NT2/D1 (cell line): ENCODE data around the gene SGPP1.
"Not testable (repeated sequence)": the region's sequence is repeated elsewhere in the genome, so short reads cannot be mapped to it uniquely, and the experiment has no call there.

Source experiments
- DNase-seq: peaks from one replicate; pipeline ENCODE4 v3.0.0-alpha.2; 2011; ENCODE audit warnings: low read depth, low spot score
- H3K27me3 ChIP-seq: 2 replicates; pipeline ENCODE4 v1.6.0; 2011; ENCODE audit warnings: mild to moderate bottlenecking; ENCODE audit not compliant: insufficient read length, insufficient read depth
- H3K36me3 ChIP-seq: 2 replicates; pipeline ENCODE4 v1.6.1; 2011; ENCODE audit warnings: mild to moderate bottlenecking, low read length, mixed read lengths; ENCODE audit not compliant: insufficient read depth, insufficient read length
- H3K4me1 ChIP-seq: 2 replicates; pipeline ENCODE4 v1.5.1; 2011; ENCODE audit not compliant: insufficient read depth, insufficient read length
- H3K4me3 ChIP-seq: 2 replicates; pipeline ENCODE4 v1.5.1; 2011; ENCODE audit warnings: low read depth; ENCODE audit not compliant: insufficient read length
- H3K9ac ChIP-seq: 2 replicates; pipeline ENCODE4 v1.6.0; 2011; ENCODE audit warnings: low read depth; ENCODE audit not compliant: insufficient read length
- H3K9me3 ChIP-seq: 2 replicates; pipeline ENCODE4 v1.5.1; 2011; ENCODE audit warnings: mild to moderate bottlenecking, low read length; ENCODE audit not compliant: insufficient read depth
- SUZ12 ChIP-seq: IDR thresholded peaks from 2 replicates; pipeline ENCODE4 v1.6.1; 2011; ENCODE audit not compliant: insufficient read length, insufficient read depth; ENCODE audit errors: extremely low read depth
- YY1 ChIP-seq: IDR thresholded peaks from 2 replicates; pipeline ENCODE4 v1.6.1; 2011; ENCODE audit not compliant: insufficient read length, insufficient read depth
- ZNF274 ChIP-seq: IDR thresholded peaks from 2 replicates; pipeline ENCODE4 v1.6.1; 2011; ENCODE audit warnings: mild to moderate bottlenecking, low read depth, low read length

SGPP1 gene

GRCh38 chr14:63707216-63707615 lies 20.6 kb downstream of the SGPP1 start:
- DNase-seq, result no peak
- no peak overlapping the region for H3K9ac ChIP-seq
- no peaks in the 10 kb centered on the region for H3K27me3 ChIP-seq
- H3K4me1 ChIP-seq, result no peaks in the 10 kb centered on the region
- no peak overlapping the region for H3K4me3 ChIP-seq
- TF ChIP-seq YY1 (no peak), ZNF274 (no peak)
- no peaks in the 10 kb centered on the region for H3K9me3 ChIP-seq
- H3K36me3 ChIP-seq, result no peaks in the 10 kb centered on the region

GRCh38 chr14:63705561-63706070 lies 22.2 kb downstream of the SGPP1 start:
- Histone ChIP-seq H3K4me1 (no peaks in the 10 kb centered on the region), H3K9me3 (no peaks in the 10 kb centered on the region), H3K4me3 (no peak overlapping the region), H3K27me3 (no peaks in the 10 kb centered on the region), H3K36me3 (no peaks in the 10 kb centered on the region), H3K9ac (no peak overlapping the region)
- TF ChIP-seq SUZ12 (no peak), ZNF274 (no peak), YY1 (no peak)
- no peak for DNase-seq

GRCh38 chr14:63702530-63702929 lies 25.3 kb downstream of the SGPP1 start:
- not testable (repeated sequence) for H3K9me3 ChIP-seq, H3K36me3 ChIP-seq, H3K4me1 ChIP-seq, H3K4me3 ChIP-seq, H3K27me3 ChIP-seq, H3K9ac ChIP-seq, DNase-seq

- no peak overlapping the region for H3K9ac ChIP-seq
- TF ChIP-seq SUZ12 (no peak), ZNF274 (no peak), YY1 (no peak)
- no peaks in the 10 kb centered on the region for H3K36me3 ChIP-seq
- H3K4me3 ChIP-seq, result no peak overlapping the region
- no peak for DNase-seq
- no peaks in the 10 kb centered on the region for H3K4me1 ChIP-seq
- no peaks in the 10 kb centered on the region for H3K9me3 ChIP-seq
- no peaks in the 10 kb centered on the region for H3K27me3 ChIP-seq
Measured at GRCh38 chr14:63701606-63702299, 26.1 kb downstream of the SGPP1 start.

GRCh38 chr14:63692310-63693020 lies 35.4 kb downstream of the SGPP1 start:
- Histone ChIP-seq H3K9me3 (no peaks in the 10 kb centered on the region), H3K36me3 (no peaks in the 10 kb centered on the region), H3K27me3 (no peaks in the 10 kb centered on the region), H3K9ac (no peak overlapping the region), H3K4me1 (no peaks in the 10 kb centered on the region), H3K4me3 (no peak overlapping the region)
- no peak for TF ChIP-seq ZNF274
- no peak for DNase-seq

- TF ChIP-seq ZNF274, result no peak
- no peak for TF ChIP-seq YY1
- TF ChIP-seq SUZ12, result no peak
- Histone ChIP-seq H3K27me3 (no peaks in the 10 kb centered on the region), H3K36me3 (no peaks in the 10 kb centered on the region), H3K4me3 (no peak overlapping the region), H3K4me1 (no peaks in the 10 kb centered on the region), H3K9me3 (no peaks in the 10 kb centered on the region), H3K9ac (no peak overlapping the region)
- no peak for DNase-seq
Measured at GRCh38 chr14:63689132-63689531, 38.7 kb downstream of the SGPP1 start.

- H3K27me3 ChIP-seq, result no peaks in the 10 kb centered on the region
- TF ChIP-seq ZNF274, result no peak
- TF ChIP-seq YY1, result no peak
- no peak for TF ChIP-seq SUZ12
- no peaks in the 10 kb centered on the region for H3K9me3 ChIP-seq
- H3K9ac ChIP-seq, result no peak overlapping the region
- no peaks in the 10 kb centered on the region for H3K36me3 ChIP-seq
- no peak overlapping the region for H3K4me3 ChIP-seq
- no peak for DNase-seq
- H3K4me1 ChIP-seq, result no peaks in the 10 kb centered on the region
Measured at GRCh38 chr14:63686926-63687325, 40.9 kb downstream of the SGPP1 start.

GRCh38 chr14:63685401-63685800 lies 42.5 kb downstream of the SGPP1 start:
- no peak for DNase-seq
- H3K4me1 ChIP-seq, result no peaks in the 10 kb centered on the region

More at GRCh38 chr14:63685401-63685800, 42.5 kb downstream of the SGPP1 start:
- Histone ChIP-seq H3K9me3 (no peaks in the 10 kb centered on the region), H3K36me3 (no peaks in the 10 kb centered on the region), H3K27me3 (no peaks in the 10 kb centered on the region), H3K9ac (no peak overlapping the region), H3K4me3 (no peak overlapping the region)
- TF ChIP-seq SUZ12 (no peak), YY1 (no peak), ZNF274 (no peak)
